Mesodermal cell (in vitro differentiated cells): Measurements from ENCODE around the gene TMEM44. TPM values are rescaled to one million over a fixed set of nuclear protein-coding genes. Genes with fewer than 3 reads are reported as not detected.

ENCODE experiments used
- H3K27ac ChIP-seq: 2 replicates; pipeline ENCODE4 v1.7.0; 2013; ENCODE audit warnings: mild to moderate bottlenecking, low read depth, low read length, moderate library complexity; ENCODE audit not compliant: severe bottlenecking
- H3K36me3 ChIP-seq: 2 replicates; pipeline ENCODE4 v1.7.1; 2013; ENCODE audit warnings: mild to moderate bottlenecking, low read length, moderate library complexity; ENCODE audit not compliant: control insufficient read depth, insufficient read depth
- H3K4me1 ChIP-seq: one replicate; pipeline ENCODE4 v1.7.1; 2013; ENCODE audit warnings: mild to moderate bottlenecking, low read length; ENCODE audit not compliant: insufficient read depth, control insufficient read depth, poor library complexity, severe bottlenecking
- H3K4me3 ChIP-seq: 2 replicates; pipeline ENCODE4 v1.7.0; 2013; ENCODE audit warnings: low read length, control low read depth, mild to moderate bottlenecking; ENCODE audit not compliant: insufficient read depth, poor library complexity, severe bottlenecking; ENCODE audit errors: extremely low read depth
- H3K9me3 ChIP-seq: 2 replicates; pipeline ENCODE4 v1.7.1; 2013; ENCODE audit warnings: mild to moderate bottlenecking, low read length, moderate library complexity; ENCODE audit not compliant: control insufficient read depth
- WGBS, 2 experiments: methylation state at CpG; one replicate each; pipeline ENCODE4 v1.1.5; 2013; ENCODE audit warnings: missing lambda C conversion rate in 2 of 2; ENCODE audit not compliant: insufficient coverage in 2 of 2; 5-methylcytosine and 5-hydroxymethylcytosine counted together
- polyA plus RNA-seq, 2 experiments: library from polyadenylated mRNA; stranded (reverse); fragments of 50-300 nt; gene quantifications; one replicate each; pipeline ENCODE4 v1.2.3, GENCODE V29; 2013

The TMEM44 gene, protein sequence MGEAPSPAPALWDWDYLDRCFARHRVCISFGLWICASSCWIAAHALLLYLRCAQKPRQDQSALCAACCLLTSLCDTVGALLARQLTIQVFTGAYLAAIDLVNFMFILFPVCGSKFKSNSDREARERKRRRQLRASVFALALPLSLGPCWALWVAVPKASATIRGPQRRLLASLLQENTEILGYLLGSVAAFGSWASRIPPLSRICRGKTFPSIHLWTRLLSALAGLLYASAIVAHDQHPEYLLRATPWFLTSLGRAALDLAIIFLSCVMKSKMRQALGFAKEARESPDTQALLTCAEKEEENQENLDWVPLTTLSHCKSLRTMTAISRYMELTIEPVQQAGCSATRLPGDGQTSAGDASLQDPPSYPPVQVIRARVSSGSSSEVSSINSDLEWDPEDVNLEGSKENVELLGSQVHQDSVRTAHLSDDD
- polyA plus RNA-seq (2013, experiment 1 of 2), result 16.7 TPM
- polyA plus RNA-seq (2013, experiment 2 of 2), result 12.4 TPM

DNA sequence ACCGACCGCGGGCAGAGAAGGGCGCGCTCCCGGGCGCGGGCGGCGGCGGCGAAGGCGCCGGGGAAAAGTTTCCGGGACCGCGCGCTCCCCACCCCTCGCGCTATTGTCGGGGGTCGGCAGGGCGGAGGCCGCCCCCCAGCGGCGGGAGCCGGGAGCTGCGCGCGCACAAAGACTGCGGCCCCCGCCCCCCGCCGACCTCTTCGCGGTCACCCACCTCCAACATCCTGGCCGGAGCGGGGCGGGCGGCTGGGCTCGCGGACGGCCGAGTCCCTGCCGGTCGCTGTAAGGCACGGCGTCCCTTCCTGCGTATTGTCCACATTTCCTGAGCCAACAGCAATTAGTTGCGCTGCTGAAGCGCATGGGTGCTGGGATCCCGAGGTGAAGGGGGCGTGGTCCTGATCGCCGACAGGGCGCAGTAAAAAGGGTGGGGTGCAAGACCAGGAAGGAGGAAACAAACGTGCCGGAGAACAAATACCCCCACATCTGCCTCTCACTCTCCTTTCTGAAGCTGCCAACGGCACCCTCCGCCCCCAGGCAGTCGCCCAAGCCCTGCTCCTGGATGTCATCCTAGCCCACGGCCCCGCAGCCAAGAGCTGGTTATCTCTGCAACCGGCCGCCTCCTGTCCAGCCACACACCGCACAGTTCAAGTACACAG lies at the start of gene TMEM44:
TSS of gene TMEM44 (minus strand) at position 71 of the 656 bp plus-strand sequence. CDS start 204 bp downstream, outside the sequence.
- 0 to 1% methylated on average over 21 to 34 of the region's 66 CpGs for WGBS, 2 experiments
- peak within 1 kb of the TSS; percentile 64 for H3K4me3 ChIP-seq
- peaks cover 29% of the 10 kb centered on the region for H3K36me3 ChIP-seq
- peaks cover 22% of the 10 kb centered on the region for H3K9me3 ChIP-seq
- H3K27ac ChIP-seq, result peak within 1 kb of the TSS; percentile 80
- no peaks in the 10 kb centered on the region for H3K4me1 ChIP-seq

DNA sequence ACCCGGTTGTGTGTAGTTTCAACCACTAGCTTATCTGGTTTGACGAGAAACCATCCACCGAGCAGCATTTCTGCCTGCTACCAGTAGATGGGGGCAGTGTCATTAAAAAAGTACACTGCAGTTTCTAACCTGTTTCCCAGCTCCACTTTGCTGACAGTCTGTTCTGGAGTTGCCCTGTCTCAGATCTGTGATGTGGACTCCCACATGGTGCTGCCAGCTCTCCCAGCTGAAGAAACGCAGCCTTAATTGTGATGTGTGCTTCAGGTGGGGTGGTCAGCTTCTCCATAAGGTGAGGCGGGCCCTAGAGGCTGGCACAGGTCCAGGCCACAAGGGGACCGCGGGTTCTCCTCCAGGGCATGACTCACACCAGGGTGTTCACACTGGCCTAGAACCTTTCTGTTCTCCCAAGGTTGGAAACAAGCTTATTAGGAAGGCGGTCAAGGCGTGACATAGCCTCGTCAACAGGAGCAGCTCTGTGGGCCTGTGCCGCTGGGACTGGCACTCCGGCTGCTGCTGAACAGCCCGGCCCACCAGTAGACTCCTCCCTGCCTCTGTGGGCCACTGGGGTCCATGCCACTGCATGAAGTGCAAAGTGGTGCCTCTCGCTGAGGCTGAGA lies 49.6 kb upstream of the TMEM44 start:
- Histone ChIP-seq H3K27ac (no peak overlapping the region), H3K4me3 (no peak overlapping the region), H3K9me3 (no peaks in the 10 kb centered on the region), H3K36me3 (peaks cover 9% of the 10 kb centered on the region), H3K4me1 (peaks cover 12% of the 10 kb centered on the region)
- WGBS, 2 experiments, result 62 to 70% methylated on average over 13 to 14 of the region's 14 CpGs

DNA sequence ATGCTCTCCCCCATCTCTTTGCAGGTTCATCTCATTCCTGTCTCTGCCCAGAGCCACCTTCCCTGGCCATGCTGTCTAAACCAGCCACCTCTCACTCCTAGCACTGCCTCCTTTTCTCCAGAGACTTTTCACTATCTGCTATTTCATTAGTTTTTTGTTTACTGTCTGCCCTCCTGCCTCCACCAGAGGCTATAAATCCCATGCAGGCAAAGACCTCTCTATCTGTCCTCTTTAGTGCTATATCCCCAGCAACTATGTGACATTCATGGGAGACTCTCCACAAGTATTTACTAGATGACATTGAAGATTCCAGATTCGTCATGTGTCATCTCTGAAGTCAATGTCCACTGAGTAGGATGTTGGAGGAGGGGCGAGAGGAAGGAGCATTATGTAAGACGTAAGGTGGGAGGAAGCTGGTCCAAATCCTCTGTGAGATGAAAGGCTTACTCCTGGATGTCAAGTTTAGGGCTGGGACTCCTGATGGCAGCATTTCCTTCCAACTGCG lies 49.0 kb upstream of the TMEM44 start:
- Histone ChIP-seq H3K4me1 (peaks cover 12% of the 10 kb centered on the region), H3K27ac (no peak overlapping the region), H3K36me3 (peaks cover 6% of the 10 kb centered on the region), H3K9me3 (no peaks in the 10 kb centered on the region), H3K4me3 (no peak overlapping the region)
- WGBS, 2 experiments, result 37 to 44% methylated on average over 4 of the region's 4 CpGs

DNA sequence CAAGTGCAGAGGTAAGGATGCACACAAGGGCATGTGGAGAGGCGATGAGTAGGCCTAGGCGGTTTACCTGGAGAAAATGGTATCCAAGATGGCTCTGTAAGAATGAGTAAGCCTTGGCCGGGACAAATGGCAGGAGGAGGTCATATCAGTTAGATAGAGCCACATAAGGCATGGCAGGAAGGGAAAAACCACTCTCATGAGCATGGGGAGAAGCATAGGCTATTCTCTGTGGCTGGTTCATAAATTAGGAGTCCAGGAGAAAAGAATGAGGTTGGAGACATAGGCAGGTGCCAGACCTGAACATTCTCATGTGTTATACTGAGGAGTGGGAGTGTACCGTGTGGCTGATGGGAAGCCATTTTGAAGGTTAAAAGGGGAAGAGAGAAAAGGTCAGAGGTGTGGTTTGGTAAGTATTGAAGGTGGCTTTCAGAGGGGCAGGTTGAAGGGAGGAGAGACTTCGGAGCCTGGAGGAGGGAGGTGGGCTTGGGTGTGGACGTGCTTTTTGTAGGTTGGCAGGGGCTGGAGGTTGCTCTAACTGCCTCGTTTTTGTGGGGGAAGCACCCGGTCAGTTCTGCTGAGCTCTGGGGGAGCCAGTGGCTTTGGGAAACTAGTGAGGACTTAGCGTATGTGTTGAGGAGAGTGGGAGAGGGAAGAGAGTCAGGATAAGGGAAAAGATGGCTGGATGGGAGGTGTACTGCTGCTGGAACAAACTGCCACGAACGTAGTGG lies 47.8 kb upstream of the TMEM44 start:
- 85 to 90% methylated on average over 9 to 11 of the region's 11 CpGs for WGBS, 2 experiments
- H3K4me1 ChIP-seq, result peaks cover 12% of the 10 kb centered on the region
- no peak overlapping the region for H3K4me3 ChIP-seq
- H3K27ac ChIP-seq, result no peak overlapping the region
- no peaks in the 10 kb centered on the region for H3K9me3 ChIP-seq
- H3K36me3 ChIP-seq, result no peaks in the 10 kb centered on the region

DNA sequence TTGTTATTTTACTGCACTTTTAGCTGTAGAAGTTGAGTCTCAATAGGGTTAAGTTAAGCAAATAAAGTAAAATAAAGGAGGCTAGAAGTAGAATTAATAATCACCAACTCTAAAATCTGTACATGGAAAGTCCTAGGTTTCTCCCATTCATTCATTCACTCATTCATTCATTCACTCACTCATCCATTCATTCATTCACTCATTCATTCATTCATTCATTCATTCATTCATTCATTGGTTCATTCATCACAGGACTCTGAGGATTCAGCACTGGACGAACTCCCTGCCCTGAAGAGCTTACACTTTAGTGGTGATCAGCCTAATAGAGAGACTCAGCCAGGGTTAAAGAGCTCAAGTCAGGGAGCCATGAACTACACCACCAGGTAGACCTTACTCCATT lies 43.3 kb upstream of the TMEM44 start:
- H3K9me3 ChIP-seq, result no peaks in the 10 kb centered on the region
- H3K4me1 ChIP-seq, result no peaks in the 10 kb centered on the region
- no peak overlapping the region for H3K4me3 ChIP-seq
- no peak overlapping the region for H3K27ac ChIP-seq
- 50 to 75% methylated on average over 1 of the region's 1 CpG for WGBS, 2 experiments
- no peaks in the 10 kb centered on the region for H3K36me3 ChIP-seq

DNA sequence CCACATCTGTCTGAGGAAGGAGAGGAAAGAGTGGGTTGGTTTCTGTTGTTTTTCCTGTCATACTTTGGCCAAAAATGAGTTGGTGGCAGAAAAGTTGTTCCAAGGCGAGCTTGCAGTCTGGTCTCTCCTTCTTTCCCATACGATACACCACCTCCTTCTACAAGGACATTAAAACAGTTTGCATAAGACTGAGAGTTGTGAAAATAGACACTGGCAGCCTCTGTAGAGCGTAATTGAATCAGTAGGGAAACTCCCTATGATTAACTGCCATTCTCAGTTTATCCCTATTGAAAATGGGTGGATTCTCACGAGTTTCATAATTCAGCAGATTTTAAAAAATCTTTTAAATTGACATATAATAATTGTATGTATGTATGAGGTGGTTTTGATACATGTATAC lies 42.5 kb upstream of the TMEM44 start:
- no CpG with 5 or more reads among the region's 4 CpGs for WGBS, 2 experiments
- Histone ChIP-seq H3K4me1 (no peaks in the 10 kb centered on the region), H3K4me3 (no peak overlapping the region)

DNA sequence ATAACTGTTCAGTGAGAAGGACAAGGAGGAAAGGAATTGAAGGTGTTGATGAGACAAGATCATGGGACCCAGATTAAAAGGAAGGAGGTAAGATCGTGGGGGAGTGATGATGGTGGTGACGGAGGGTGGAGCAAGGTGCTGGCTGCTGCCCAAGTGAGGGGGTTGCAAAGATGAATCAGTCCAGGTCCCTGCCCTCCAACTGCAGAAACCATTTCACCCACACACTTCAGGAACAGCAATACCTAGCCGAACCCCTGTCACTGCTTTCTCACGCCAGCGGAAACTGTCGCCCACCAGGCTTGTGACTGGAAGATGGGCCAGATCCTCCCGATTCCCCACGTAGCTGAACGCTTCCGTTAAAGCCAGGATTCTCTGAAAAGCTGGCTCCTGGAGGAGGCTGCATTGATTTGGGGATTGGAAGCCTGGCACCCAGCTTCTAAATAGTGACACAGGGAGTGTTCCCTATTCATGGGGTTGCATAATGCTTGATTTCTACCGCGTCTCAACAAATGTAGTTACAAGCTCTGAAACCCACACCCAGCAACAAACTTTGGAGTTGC lies 41.9 kb upstream of the TMEM44 start:
- Histone ChIP-seq H3K4me1 (no peaks in the 10 kb centered on the region), H3K36me3 (no peaks in the 10 kb centered on the region), H3K27ac (no peak overlapping the region), H3K9me3 (no peaks in the 10 kb centered on the region), H3K4me3 (no peak overlapping the region)
- 60 to 77% methylated on average over 5 to 9 of the region's 12 CpGs for WGBS, 2 experiments

More for the DNA sequence above, 42.5 kb upstream of the TMEM44 start:
- Histone ChIP-seq H3K36me3 (no peaks in the 10 kb centered on the region), H3K27ac (no peak overlapping the region), H3K9me3 (no peaks in the 10 kb centered on the region)

DNA sequence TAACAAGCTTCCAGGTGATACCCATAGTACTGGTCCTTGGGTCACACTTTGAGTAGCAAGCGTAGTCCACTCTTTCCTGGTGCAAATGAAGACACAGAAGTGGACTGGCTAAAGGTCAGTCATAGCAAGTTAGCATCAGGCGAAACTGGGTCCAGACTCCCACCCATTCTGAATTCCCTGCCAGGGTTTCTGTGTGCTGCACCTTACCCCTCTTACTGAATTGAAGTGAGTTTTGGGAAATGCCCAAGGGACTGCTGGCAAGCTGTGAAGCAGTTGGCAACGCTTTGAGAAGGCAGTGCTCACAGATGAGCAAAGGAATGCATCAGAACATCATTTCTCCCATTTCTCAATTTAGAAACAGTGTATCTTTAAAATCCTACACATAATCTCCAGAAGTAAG lies 40.5 kb upstream of the TMEM44 start:
- H3K36me3 ChIP-seq, result peaks cover 2% of the 10 kb centered on the region
- no peak overlapping the region for H3K4me3 ChIP-seq
- WGBS, 2 experiments, result 73 to 82% methylated on average over 1 to 3 of the region's 3 CpGs
- no peak overlapping the region for H3K27ac ChIP-seq
- no peaks in the 10 kb centered on the region for H3K9me3 ChIP-seq
- H3K4me1 ChIP-seq, result no peaks in the 10 kb centered on the region

DNA sequence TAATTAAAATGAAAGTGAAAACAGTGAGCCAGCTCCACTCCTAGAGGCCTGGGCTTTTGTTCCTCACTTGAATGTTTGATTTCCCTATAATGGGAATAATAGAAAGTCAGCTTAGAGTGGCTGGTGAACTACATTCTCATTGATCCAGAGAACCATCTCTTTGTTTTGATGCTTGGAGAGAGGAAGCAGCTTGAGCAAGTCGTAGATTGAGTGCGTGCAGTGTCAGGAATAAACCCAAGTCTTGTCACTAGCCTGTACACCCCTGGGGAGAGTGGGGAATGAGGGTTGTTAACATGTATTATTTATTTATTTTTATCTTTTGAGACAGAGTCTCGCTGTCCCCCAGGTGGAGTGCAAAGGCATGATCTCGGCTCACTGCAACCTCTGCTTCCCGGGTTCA lies 39.7 kb upstream of the TMEM44 start:
- Histone ChIP-seq H3K36me3 (peaks cover 10% of the 10 kb centered on the region), H3K27ac (no peak overlapping the region), H3K4me3 (peak overlapping the region; percentile 99)

More for the DNA sequence above, 39.7 kb upstream of the TMEM44 start:
- H3K9me3 ChIP-seq, result no peaks in the 10 kb centered on the region
- 61% methylated on average over 4 of the region's 5 CpGs; no CpG with 5 or more reads in 1 of the 2 experiments for WGBS, 2 experiments
- no peaks in the 10 kb centered on the region for H3K4me1 ChIP-seq
